HL-60 (cell line): ENCODE measurements around the gene MPLKIP.

Experiments used
- DNase-seq, 2 experiments: peaks; one replicate each; pipeline ENCODE4 v3.0.0-alpha.2; 2010 to 2020; ENCODE audit warnings: low read depth in 1 of 2, low spot score in 1 of 2
- H3K27ac ChIP-seq: fragments of 250-450 bp; sonication (Bioruptor Pico); replicated peaks from 2 replicates; pipeline ENCODE4 v1.5.1; 2020; ENCODE audit warnings: mild to moderate bottlenecking, moderate library complexity
- H3K27me3 ChIP-seq: fragments of 250-450 bp; sonication (Bioruptor Pico); 2 replicates; pipeline ENCODE4 v1.5.1; 2021; ENCODE audit warnings: mild to moderate bottlenecking, moderate library complexity; ENCODE audit not compliant: insufficient read depth, poor library complexity, severe bottlenecking
- H3K4me3 ChIP-seq: replicated peaks from 2 replicates; pipeline ENCODE4 v1.5.1; 2011; ENCODE audit warnings: mild to moderate bottlenecking, control low read depth, low read length; ENCODE audit not compliant: insufficient read depth
- GABPA ChIP-seq: IDR thresholded peaks from 2 replicates; pipeline ENCODE4 v1.6.1; 2012; ENCODE audit warnings: low read depth
- POLR2AphosphoS5 ChIP-seq: IDR thresholded peaks from 2 replicates; pipeline ENCODE4 v1.6.1; 2012; ENCODE audit warnings: low read depth
- SPI1 ChIP-seq: IDR thresholded peaks from 2 replicates; pipeline ENCODE4 v1.6.1; 2012; ENCODE audit warnings: low read depth, mild to moderate bottlenecking, borderline replicate concordance
- TF ChIP-seq, protein P1 (sequence below): IDR thresholded peaks from 2 replicates; pipeline ENCODE4 v1.6.1; 2012; ENCODE audit warnings: low read depth; ENCODE audit not compliant: insufficient replicate concordance
- TF ChIP-seq, protein P2 (sequence below): IDR thresholded peaks from one replicate; pipeline ENCODE4 v1.5.1; 2011; ENCODE audit warnings: low read length, control low read depth, inconsistent platforms; ENCODE audit not compliant: insufficient read depth

The MPLKIP gene

GRCh38 chr7:40093631-40094350, 40.6 kb downstream of the MPLKIP start:
- no peaks in the 10 kb centered on the region for H3K27me3 ChIP-seq
- H3K4me3 ChIP-seq: no peak overlapping the region
- TF ChIP-seq GABPA: no peak
- TF ChIP-seq, protein P1, sequence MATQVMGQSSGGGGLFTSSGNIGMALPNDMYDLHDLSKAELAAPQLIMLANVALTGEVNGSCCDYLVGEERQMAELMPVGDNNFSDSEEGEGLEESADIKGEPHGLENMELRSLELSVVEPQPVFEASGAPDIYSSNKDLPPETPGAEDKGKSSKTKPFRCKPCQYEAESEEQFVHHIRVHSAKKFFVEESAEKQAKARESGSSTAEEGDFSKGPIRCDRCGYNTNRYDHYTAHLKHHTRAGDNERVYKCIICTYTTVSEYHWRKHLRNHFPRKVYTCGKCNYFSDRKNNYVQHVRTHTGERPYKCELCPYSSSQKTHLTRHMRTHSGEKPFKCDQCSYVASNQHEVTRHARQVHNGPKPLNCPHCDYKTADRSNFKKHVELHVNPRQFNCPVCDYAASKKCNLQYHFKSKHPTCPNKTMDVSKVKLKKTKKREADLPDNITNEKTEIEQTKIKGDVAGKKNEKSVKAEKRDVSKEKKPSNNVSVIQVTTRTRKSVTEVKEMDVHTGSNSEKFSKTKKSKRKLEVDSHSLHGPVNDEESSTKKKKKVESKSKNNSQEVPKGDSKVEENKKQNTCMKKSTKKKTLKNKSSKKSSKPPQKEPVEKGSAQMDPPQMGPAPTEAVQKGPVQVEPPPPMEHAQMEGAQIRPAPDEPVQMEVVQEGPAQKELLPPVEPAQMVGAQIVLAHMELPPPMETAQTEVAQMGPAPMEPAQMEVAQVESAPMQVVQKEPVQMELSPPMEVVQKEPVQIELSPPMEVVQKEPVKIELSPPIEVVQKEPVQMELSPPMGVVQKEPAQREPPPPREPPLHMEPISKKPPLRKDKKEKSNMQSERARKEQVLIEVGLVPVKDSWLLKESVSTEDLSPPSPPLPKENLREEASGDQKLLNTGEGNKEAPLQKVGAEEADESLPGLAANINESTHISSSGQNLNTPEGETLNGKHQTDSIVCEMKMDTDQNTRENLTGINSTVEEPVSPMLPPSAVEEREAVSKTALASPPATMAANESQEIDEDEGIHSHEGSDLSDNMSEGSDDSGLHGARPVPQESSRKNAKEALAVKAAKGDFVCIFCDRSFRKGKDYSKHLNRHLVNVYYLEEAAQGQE: no peak
- TF ChIP-seq, protein P2, sequence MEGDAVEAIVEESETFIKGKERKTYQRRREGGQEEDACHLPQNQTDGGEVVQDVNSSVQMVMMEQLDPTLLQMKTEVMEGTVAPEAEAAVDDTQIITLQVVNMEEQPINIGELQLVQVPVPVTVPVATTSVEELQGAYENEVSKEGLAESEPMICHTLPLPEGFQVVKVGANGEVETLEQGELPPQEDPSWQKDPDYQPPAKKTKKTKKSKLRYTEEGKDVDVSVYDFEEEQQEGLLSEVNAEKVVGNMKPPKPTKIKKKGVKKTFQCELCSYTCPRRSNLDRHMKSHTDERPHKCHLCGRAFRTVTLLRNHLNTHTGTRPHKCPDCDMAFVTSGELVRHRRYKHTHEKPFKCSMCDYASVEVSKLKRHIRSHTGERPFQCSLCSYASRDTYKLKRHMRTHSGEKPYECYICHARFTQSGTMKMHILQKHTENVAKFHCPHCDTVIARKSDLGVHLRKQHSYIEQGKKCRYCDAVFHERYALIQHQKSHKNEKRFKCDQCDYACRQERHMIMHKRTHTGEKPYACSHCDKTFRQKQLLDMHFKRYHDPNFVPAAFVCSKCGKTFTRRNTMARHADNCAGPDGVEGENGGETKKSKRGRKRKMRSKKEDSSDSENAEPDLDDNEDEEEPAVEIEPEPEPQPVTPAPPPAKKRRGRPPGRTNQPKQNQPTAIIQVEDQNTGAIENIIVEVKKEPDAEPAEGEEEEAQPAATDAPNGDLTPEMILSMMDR: no peak
- TF ChIP-seq POLR2AphosphoS5: no peak
- no peak for TF ChIP-seq SPI1
- no peak for DNase-seq
- H3K27ac ChIP-seq: no peak overlapping the region

- Histone ChIP-seq H3K4me3 (no peak overlapping the region), H3K27ac (no peak overlapping the region), H3K27me3 (no peaks in the 10 kb centered on the region)
- TF ChIP-seq POLR2AphosphoS5 (no peak), SPI1 (no peak), GABPA (no peak)
- TF ChIP-seq, protein P1: no peak
- TF ChIP-seq, protein P2: no peak
- DNase-seq: no peak
Measured at GRCh38 chr7:40092182-40092581, 42.2 kb downstream of the MPLKIP start.

DNA sequence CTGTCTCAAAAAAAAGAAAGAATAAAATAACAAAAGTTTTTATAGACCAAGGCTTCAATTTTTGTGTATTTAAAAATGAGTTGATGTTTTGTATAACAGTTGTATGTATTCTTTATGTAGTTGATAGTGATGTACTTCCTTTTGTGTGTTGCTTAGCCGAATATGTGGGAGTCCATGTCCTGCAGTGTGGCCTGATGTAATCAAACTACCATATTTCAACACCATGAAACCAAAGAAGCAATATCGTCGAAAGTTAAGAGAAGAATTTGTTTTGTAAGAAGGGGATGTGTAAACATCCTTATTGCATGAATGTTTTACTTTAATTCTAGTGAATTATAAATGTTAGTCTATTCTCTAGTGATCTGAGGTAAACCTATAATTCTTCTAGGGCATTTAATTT, 56.6 kb downstream of the MPLKIP start:
- Histone ChIP-seq H3K27ac (peak overlapping the region; percentile 37), H3K27me3 (no peaks in the 10 kb centered on the region), H3K4me3 (no peak overlapping the region)
- TF ChIP-seq SPI1: no peak
- TF ChIP-seq GABPA: no peak
- TF ChIP-seq, protein P1: no peak
- TF ChIP-seq, protein P2: no peak
- TF ChIP-seq POLR2AphosphoS5: no peak
- peak; percentile 67 to 79 for DNase-seq
